Activated gamma-delta T cell (primary cell): ENCODE data around the gene SALL2.

Experiments used
- DNase-seq: peaks from one replicate; lab custom pipeline; 2025; lab: John Stamatoyannopoulos, UW

SALL2 gene

DNA sequence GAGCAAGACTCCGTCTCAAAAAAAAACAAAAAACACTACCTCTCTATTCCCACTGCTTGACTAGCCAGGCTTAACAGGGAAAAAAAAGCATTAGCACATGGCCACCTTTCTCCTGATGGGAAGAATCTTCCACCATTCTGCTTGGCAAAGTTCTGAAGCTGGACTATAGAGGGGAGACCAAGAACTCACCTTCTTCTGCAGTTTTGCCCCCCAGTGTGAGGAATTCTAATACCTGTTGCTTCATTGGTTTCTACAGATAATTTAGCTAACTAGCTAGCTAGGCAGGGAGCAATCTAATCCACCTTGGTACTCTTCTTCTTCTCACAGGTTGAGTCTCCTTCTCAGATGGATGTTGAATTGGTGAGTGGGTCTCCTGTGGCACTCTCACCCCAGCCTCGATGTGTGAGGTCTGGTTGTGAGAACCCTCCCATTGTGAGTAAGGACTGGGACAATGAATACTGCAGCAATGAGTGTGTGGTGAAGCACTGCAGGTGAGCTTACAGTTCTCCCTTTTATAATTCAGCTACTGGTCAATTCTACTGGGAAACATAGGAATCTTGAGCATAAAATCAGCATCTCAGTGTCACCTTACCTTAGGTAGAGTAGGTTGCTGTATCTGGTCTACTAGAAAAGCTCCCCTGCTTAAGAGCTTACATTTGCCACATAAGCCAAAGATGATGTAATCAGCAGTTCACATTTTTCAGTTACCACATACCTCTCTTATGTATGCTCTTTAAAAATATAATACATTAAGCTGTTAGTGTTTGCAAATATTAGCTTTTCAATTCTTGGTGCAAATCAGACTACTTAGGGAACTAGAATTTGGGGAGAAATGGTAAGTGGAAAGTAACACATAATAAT is 31.0 kb downstream of the SALL2 start:
- no peak for DNase-seq

DNA sequence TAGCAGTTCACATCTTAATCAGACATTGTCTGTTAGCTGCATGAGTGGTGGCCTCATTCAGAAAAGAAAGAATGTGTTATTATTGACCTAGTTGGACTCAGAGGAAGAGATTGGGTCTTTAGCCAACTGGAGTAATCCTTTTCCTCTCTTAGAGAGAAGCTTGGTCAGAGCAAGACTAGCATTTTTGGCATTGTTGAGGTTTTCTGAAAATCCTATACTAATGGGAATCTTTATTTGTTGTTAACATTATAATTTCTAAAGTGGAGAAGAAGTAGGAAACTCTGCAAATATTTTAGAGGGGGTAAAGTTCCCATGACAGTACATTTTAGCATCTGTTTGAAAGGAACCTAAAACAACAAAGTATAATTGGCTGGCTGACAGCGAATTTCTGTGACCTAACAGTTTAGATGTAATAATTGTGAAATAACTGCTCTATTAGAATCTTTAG is 39.5 kb downstream of the SALL2 start:
- no peak for DNase-seq

DNA sequence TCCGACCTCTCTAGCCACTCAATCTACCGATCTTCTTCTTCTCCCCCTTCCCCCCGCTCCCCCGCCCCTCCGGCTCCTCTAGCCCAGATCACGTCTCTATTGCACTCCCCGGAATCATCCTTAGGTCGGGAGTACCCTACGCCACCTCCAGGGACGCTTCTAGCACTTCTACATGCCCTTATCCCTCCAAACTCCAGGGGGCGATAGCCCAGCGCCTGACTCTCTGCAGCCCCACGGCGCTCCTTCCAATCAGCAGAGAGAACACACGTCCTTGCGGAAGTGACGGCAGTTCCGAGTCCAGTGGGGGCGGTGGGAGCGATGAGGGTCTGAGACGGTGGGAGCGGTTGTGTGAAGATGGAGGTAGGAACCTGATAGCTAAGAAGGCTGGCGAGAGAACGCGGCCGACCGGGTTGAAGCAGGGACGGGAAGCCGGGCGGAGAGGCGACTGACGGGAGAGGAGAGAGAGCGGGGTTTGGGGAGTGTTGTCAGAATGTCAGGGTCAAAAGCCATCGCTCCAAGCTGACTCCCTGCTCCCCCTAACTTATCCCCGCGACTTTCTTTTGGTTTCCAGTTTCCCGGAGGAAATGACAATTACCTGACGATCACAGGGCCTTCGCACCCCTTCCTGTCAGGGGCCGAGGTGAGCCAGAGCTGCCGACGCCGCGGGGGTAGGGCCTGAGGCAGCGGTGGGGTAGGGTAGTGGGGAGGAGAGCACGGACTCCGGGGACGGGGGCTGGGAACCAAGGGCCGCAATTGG is 49.0 kb downstream of the SALL2 start, which contains the start of the genes RAB2B and TOX4:
Gene RAB2B, minus strand, starts transcription at position 35 of the 757 bp plus-strand sequence. CDS start 87 bp downstream, outside the sequence.
Gene TOX4, plus strand, starts transcription at position 271 of the 757 bp plus-strand sequence. Its CDS starts 84 bp downstream, at position 355.
- DNase-seq = peak; percentile 70

DNA sequence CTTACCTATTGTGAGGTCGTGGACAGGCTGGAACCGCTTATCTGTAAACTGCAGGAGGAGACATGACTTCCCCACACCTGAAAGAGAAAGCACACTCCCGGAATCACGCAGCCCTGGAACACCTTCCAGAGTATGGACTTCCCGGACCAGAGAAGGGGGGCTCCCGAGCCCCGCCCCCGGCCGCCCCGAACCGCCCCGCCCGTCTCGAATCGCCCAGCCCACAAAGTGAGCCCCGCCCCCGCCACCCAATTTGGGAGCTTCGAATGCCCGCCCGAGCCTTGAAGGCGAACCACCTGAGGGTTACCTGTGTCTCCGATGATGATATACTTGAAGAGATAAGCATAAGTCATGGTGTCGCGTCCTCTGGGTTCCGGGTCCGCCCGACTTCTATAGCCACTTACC is 49.6 kb downstream of the SALL2 start:
- DNase-seq = peak; percentile 77

DNA sequence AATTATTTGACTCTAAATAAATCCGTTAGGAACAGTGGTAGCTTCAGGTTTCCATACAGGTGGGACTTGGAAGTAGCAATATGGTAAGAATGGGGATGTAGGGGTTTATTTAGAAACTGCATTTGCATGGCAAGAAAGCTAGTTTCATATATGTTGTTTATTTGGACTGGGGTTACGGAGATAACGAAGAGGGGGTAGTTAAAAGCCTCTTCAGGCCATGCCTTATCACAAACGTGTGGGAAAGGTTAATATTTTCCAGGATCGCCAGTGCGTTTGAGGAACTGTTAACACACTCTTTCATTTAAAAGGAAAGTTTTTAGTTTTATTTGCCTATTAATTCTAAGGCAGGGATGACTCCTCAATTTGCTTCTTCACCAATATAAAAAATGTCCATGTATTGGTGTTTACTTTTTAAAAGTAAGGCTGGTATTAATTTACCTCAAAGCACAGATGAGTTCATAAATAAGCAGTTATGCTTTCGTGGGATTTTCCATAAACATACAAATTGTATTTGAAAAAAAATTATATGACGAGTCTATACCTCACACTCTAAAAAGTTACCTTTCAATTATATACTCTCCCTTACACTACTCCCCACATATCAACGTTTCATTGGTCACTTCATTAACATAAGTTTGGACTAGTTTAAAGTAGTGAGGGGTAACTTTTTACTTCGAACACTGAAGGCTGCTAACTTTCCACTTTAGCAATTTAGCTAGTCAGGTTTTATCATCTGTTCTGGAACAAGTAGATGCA is 50.2 kb downstream of the SALL2 start:
- no peak for DNase-seq
